ENCODE results near the gene UCHL3.

Gene UCHL3

DNA sequence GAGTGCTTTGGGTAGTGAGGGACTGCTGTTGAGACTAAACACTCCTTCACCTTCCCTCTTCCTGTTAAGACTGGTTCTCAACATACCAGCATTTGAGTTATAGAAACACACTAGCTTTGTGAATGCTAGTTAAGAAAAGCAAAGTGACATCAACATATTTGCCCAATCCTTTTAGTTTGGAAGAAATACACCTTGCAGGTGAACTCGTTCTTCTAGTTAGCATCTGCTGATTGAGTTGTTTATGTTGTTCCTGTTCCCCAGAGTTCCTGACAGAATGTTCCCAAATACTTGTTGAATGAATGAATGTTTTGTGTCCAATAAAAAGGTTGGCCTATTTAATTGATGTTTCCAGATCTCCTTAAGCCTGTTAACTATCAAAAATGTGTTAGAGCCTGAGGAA is 93.6 kb downstream of the UCHL3 start:
- in situ Hi-C loops (cut with HindIII; ENCODE audit: low pct_unique_long_range_greater_than_20kb, low sequenced_read_pairs) = no loop called here
- no peak for TF ChIP-seq JUND (IDR thresholded peaks at IDR 0.05; ENCODE audit: low read depth)
- DNase-seq (ENCODE audit: low read depth in 1 of 2, low spot score in 1 of 2) = peak in 1 of 2 experiments; percentile 17

DNA sequence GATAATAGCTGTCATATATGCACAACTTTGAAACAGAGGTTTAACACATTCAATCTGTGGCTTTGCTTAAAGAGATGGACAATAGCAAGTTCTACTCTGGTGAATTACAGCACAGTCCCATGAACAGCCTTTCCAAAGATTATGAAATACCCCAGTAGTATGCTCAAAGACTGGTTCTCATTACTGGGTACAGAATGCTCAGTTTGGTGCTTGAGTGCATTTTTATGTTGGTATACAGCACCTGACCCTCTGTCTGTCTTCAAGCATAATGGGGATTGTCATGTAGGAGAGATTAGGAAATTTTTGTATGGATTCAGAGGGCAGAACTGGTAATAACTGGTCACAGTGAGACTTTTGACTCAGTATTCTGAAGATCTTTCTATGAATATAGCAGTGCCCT is 94.1 kb downstream of the UCHL3 start:
- TF ChIP-seq JUND (IDR thresholded peaks at IDR 0.05; ENCODE audit: low read depth) = no peak
- in situ Hi-C loops (cut with HindIII; ENCODE audit: low pct_unique_long_range_greater_than_20kb, low sequenced_read_pairs) = no loop called here
- DNase-seq (ENCODE audit: low read depth in 1 of 2, low spot score in 1 of 2) = no peak

DNA sequence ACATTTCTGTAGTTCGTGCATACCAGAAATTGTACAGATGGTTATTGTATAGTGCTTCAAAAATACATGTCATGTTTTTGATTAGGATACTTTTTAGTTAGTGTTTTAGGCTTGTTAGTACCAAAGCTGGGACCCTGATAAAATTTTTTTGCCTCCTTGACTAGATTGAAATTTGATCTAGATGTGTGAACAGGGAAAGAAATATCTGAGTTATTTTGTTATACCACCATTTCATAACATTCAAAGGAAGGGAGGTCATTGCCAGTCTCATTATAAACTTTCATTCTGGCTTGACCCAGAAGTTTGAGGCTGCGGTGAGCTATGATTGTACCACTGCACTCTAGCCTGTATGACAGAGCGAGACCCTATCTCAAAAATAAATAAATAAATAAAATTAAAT is 95.5 kb downstream of the UCHL3 start:
- in situ Hi-C loops (cut with HindIII; ENCODE audit: low pct_unique_long_range_greater_than_20kb, low sequenced_read_pairs) = no loop called here
- DNase-seq (ENCODE audit: low read depth in 1 of 2, low spot score in 1 of 2) = no peak
- no peak for TF ChIP-seq JUND (IDR thresholded peaks at IDR 0.05; ENCODE audit: low read depth)

DNA sequence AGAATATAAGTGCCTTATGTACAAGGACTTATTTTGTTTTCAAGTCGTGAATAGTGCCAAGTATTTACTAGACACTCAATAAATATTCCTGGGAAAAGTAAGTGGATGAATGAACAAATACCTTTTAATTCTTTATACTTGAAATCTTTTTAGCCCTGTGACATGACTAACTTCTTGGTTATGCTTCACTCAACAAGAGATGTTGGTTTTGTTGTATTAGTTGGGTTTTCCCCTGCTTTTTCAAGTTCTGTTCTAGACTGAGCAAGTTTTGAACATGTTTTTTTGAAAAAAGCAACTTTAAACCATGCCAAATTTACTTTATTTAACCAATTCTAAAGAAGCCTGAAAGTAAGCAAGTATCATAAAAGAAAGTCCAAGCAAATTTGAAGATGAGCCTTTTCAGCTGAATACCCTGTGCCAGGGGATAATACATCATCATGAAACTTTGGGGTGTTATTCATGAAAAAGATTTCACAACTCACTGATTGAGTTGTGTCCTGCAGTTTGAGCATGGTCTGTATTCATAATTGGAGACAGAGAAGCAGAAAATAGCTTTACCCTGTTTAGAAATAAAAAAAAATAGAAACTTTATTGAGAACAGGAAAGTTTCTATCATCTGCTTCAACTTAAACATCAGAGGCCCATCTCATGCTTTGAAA is 97.7 kb downstream of the UCHL3 start:
- in situ Hi-C loops (cut with HindIII; ENCODE audit: low pct_unique_long_range_greater_than_20kb, low sequenced_read_pairs) = no loop called here
- no peak for DNase-seq (ENCODE audit: low read depth in 1 of 2, low spot score in 1 of 2)
- no peak for TF ChIP-seq JUND (IDR thresholded peaks at IDR 0.05; ENCODE audit: low read depth)

DNA sequence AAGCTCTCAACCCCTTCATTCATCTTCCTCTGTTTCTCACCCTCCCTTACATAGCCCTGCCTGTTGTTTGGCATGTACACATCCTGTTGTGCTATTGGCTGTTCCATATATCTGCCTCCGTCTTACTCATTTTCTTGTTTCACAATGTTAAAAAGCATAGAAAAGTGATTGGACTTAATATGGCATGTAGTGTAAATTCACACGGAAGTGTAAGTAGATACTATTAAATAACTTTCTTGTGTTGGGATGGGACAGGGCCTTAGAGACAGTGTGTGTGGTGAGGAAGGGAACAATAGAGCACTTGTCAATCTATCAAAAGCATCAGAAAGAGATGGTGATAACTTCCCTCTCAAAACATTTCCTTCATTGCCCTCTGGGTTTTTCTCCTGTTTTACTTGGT is 98.9 kb downstream of the UCHL3 start:
- TF ChIP-seq JUND (IDR thresholded peaks at IDR 0.05; ENCODE audit: low read depth) = no peak
- in situ Hi-C loops (cut with HindIII; ENCODE audit: low pct_unique_long_range_greater_than_20kb, low sequenced_read_pairs) = no loop called here
- no peak for DNase-seq (ENCODE audit: low read depth in 1 of 2, low spot score in 1 of 2)

DNA sequence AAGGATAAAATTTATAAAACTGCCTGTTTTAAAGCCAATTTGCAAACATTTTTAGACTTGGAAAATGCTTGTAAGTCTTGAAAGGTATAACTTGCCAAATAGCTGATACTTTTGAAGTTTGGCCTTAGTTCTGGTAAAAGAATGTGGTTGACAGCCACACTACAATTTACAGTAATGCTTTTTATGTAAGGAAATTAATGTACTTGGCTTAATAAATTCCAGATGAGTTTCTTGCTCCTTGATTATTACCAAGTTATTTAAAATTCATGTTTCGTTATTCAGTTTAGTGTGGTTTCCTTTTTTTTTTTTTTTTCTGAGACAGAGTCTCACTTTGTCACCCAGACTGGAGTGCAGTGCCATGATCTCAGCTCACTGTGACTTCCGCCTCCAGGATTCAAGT is 101.4 kb downstream of the UCHL3 start:
- DNase-seq (ENCODE audit: low read depth in 1 of 2, low spot score in 1 of 2) = no peak
- TF ChIP-seq JUND (IDR thresholded peaks at IDR 0.05; ENCODE audit: low read depth) = no peak
- in situ Hi-C loops (cut with HindIII; ENCODE audit: low pct_unique_long_range_greater_than_20kb, low sequenced_read_pairs) = no loop called here

DNA sequence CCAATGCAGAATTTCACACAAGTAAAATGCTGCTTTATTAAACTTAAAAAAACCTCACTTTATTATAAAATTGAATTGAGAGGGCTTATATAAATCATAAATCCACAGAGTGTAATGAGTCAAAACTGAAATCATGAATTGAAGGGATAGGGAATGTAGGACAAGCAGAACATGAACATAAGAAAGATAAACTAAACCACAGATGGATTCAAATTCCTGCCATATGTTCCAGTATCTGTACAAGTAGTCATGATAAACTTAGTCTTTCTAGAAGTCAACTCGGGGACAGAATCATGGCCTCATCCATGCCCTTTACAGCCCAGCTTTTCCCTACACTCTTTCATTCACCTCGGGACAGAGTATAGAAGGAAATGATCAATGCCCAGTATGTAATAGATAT is 103.1 kb downstream of the UCHL3 start:
- in situ Hi-C loops (cut with HindIII; ENCODE audit: low pct_unique_long_range_greater_than_20kb, low sequenced_read_pairs) = no loop called here
- DNase-seq (ENCODE audit: low read depth in 1 of 2, low spot score in 1 of 2) = no peak
- no peak for TF ChIP-seq JUND (IDR thresholded peaks at IDR 0.05; ENCODE audit: low read depth)

Data from T47D (cell line).